Measurements from ENCODE around the gene CSNK1G2. TPM values are rescaled to one million over a fixed set of nuclear protein-coding genes. Genes with fewer than 3 reads are reported as not detected.
A peak's percentile ranks its signal among the peaks of the same experiment; 100 is the strongest.

Gene CSNK1G2
- polyA plus RNA-seq, 3 donors from 2014 or later = 18.0 to 35.4 (median 21.8) TPM

- peaks cover 0 to 4% (median 0%) of the 10 kb centered on the region in 3 donors for H3K36me3 Mint-ChIP-seq
- H3K9me3 Mint-ChIP-seq = no peaks in the 10 kb centered on the region
- no peak for DNase-seq
- H3K27ac Mint-ChIP-seq = peak overlapping the region; percentile 65 to 94 (median 86)
- peak overlapping the region; percentile 4 to 80 (median 78) for H3K4me3 Mint-ChIP-seq
- H3K4me1 Mint-ChIP-seq = peaks cover 30 to 46% of the 10 kb centered on the region in 2 donors
- peaks cover 6 to 15% (median 7%) of the 10 kb centered on the region in 3 donors for H3K27me3 Mint-ChIP-seq (ENCODE audit: low read depth in 3 of 3)
Observed at GRCh38 chr19:1910177-1910576, 30.8 kb upstream of the CSNK1G2 start.

- peak overlapping the region in 3 of 5 donors; percentile 13 to 77 (median 17) for H3K4me3 Mint-ChIP-seq
- peak overlapping the region in 5 of 6 donors; percentile 34 to 94 (median 45) for H3K27ac Mint-ChIP-seq
- H3K9me3 Mint-ChIP-seq = no peaks in the 10 kb centered on the region
Observed at GRCh38 chr19:1911098-1911497, 29.9 kb upstream of the CSNK1G2 start.

GRCh38 chr19:1911995-1912394 lies 29.0 kb upstream of the CSNK1G2 start:
- Mint-ChIP-seq H3K27ac (peak overlapping the region in 1 of 6 donors; percentile 34), H3K4me3 (no peak overlapping the region), H3K9me3 (no peaks in the 10 kb centered on the region), H3K4me1 (peaks cover 23 to 45% of the 10 kb centered on the region in 2 donors), H3K36me3 (peaks cover 0 to 4% (median 0%) of the 10 kb centered on the region in 3 donors), H3K27me3 (ENCODE audit: low read depth in 3 of 3) (peaks cover 3 to 12% (median 7%) of the 10 kb centered on the region in 3 donors)
- DNase-seq = no peak

More at GRCh38 chr19:1911098-1911497, 29.9 kb upstream of the CSNK1G2 start:
- H3K27me3 Mint-ChIP-seq (ENCODE audit: low read depth in 3 of 3) = peaks cover 3 to 15% (median 4%) of the 10 kb centered on the region in 3 donors
- H3K4me1 Mint-ChIP-seq = peaks cover 23 to 46% of the 10 kb centered on the region in 2 donors
- DNase-seq = no peak
- peaks cover 0 to 4% (median 0%) of the 10 kb centered on the region in 3 donors for H3K36me3 Mint-ChIP-seq

GRCh38 chr19:1912760-1913505 lies 28.0 kb upstream of the CSNK1G2 start:
- H3K36me3 Mint-ChIP-seq = peaks cover 0 to 4% (median 0%) of the 10 kb centered on the region in 3 donors
- peaks cover 3 to 12% (median 7%) of the 10 kb centered on the region in 3 donors for H3K27me3 Mint-ChIP-seq (ENCODE audit: low read depth in 3 of 3)
- no peak for DNase-seq
- H3K9me3 Mint-ChIP-seq = no peaks in the 10 kb centered on the region
- H3K4me1 Mint-ChIP-seq = peaks cover 23 to 41% of the 10 kb centered on the region in 2 donors
- H3K4me3 Mint-ChIP-seq = no peak overlapping the region
- no peak overlapping the region for H3K27ac Mint-ChIP-seq

- Mint-ChIP-seq H3K4me1 (peaks cover 16 to 35% of the 10 kb centered on the region in 2 donors), H3K4me3 (no peak overlapping the region), H3K36me3 (peaks cover 0 to 4% (median 0%) of the 10 kb centered on the region in 3 donors), H3K9me3 (no peaks in the 10 kb centered on the region), H3K27ac (no peak overlapping the region), H3K27me3 (ENCODE audit: low read depth in 3 of 3) (peaks cover 2 to 10% (median 5%) of the 10 kb centered on the region in 3 donors)
- no peak for DNase-seq
Observed at GRCh38 chr19:1913781-1914577, 27.0 kb upstream of the CSNK1G2 start.

GRCh38 chr19:1914826-1915341 lies 26.1 kb upstream of the CSNK1G2 start:
- Mint-ChIP-seq H3K27ac (peak overlapping the region in 1 of 6 donors; percentile 67), H3K27me3 (ENCODE audit: low read depth in 3 of 3) (peaks cover 0 to 8% (median 3%) of the 10 kb centered on the region in 3 donors), H3K4me1 (peaks cover 7 to 26% of the 10 kb centered on the region in 2 donors), H3K36me3 (peaks cover 0 to 4% (median 0%) of the 10 kb centered on the region in 3 donors), H3K9me3 (no peaks in the 10 kb centered on the region), H3K4me3 (no peak overlapping the region)
- no peak for DNase-seq

- H3K36me3 Mint-ChIP-seq = peaks cover 0 to 2% (median 0%) of the 10 kb centered on the region in 3 donors
- peaks cover 0 to 3% (median 2%) of the 10 kb centered on the region in 3 donors for H3K27me3 Mint-ChIP-seq (ENCODE audit: low read depth in 3 of 3)
- H3K9me3 Mint-ChIP-seq = no peaks in the 10 kb centered on the region
- H3K27ac Mint-ChIP-seq = peak overlapping the region in 1 of 6 donors; percentile 46
- H3K4me3 Mint-ChIP-seq = no peak overlapping the region
- peaks cover 0 to 13% of the 10 kb centered on the region in 2 donors for H3K4me1 Mint-ChIP-seq
- no peak for DNase-seq
Observed at GRCh38 chr19:1917146-1917545, 23.8 kb upstream of the CSNK1G2 start.

- no peaks in the 10 kb centered on the region for H3K9me3 Mint-ChIP-seq
- peaks cover 0 to 2% (median 0%) of the 10 kb centered on the region in 3 donors for H3K36me3 Mint-ChIP-seq
- peaks cover 0 to 13% of the 10 kb centered on the region in 2 donors for H3K4me1 Mint-ChIP-seq
- DNase-seq = no peak
- no peak overlapping the region for H3K4me3 Mint-ChIP-seq
- peaks cover 0 to 3% (median 2%) of the 10 kb centered on the region in 3 donors for H3K27me3 Mint-ChIP-seq (ENCODE audit: low read depth in 3 of 3)
- no peak overlapping the region for H3K27ac Mint-ChIP-seq
Observed at GRCh38 chr19:1917926-1918325, 23.0 kb upstream of the CSNK1G2 start.

- Mint-ChIP-seq H3K36me3 (peaks cover 0 to 2% (median 0%) of the 10 kb centered on the region in 3 donors), H3K4me3 (no peak overlapping the region), H3K27me3 (ENCODE audit: low read depth in 3 of 3) (peaks cover 0 to 3% (median 2%) of the 10 kb centered on the region in 3 donors), H3K27ac (no peak overlapping the region), H3K9me3 (no peaks in the 10 kb centered on the region), H3K4me1 (peaks cover 0 to 6% of the 10 kb centered on the region in 2 donors)
- DNase-seq = no peak
Observed at GRCh38 chr19:1918975-1919374, 22.0 kb upstream of the CSNK1G2 start.

- H3K4me3 Mint-ChIP-seq = no peak overlapping the region
- H3K9me3 Mint-ChIP-seq = no peaks in the 10 kb centered on the region
- H3K4me1 Mint-ChIP-seq = peaks cover 0 to 2% of the 10 kb centered on the region in 2 donors
- DNase-seq = no peak
- H3K36me3 Mint-ChIP-seq = peaks cover 0 to 2% (median 0%) of the 10 kb centered on the region in 3 donors
- H3K27ac Mint-ChIP-seq = no peak overlapping the region
- H3K27me3 Mint-ChIP-seq (ENCODE audit: low read depth in 3 of 3) = peaks cover 0 to 3% (median 2%) of the 10 kb centered on the region in 3 donors
Observed at GRCh38 chr19:1920644-1921043, 20.3 kb upstream of the CSNK1G2 start.

- Mint-ChIP-seq H3K27me3 (ENCODE audit: low read depth in 3 of 3) (peaks cover 0 to 2% (median 1%) of the 10 kb centered on the region in 3 donors), H3K4me1 (no peaks in the 10 kb centered on the region), H3K9me3 (no peaks in the 10 kb centered on the region), H3K36me3 (peaks cover 0 to 2% (median 0%) of the 10 kb centered on the region in 3 donors), H3K4me3 (no peak overlapping the region), H3K27ac (no peak overlapping the region)
- DNase-seq = no peak
Observed at GRCh38 chr19:1921326-1921725, 19.6 kb upstream of the CSNK1G2 start.

GRCh38 chr19:1921825-1922224 lies 19.1 kb upstream of the CSNK1G2 start:
- H3K4me3 Mint-ChIP-seq = no peak overlapping the region
- DNase-seq = no peak
- peaks cover 0 to 2% (median 0%) of the 10 kb centered on the region in 3 donors for H3K27me3 Mint-ChIP-seq (ENCODE audit: low read depth in 3 of 3)
- H3K4me1 Mint-ChIP-seq = peaks cover 0 to 1% of the 10 kb centered on the region in 2 donors
- H3K9me3 Mint-ChIP-seq = no peaks in the 10 kb centered on the region
- no peak overlapping the region for H3K27ac Mint-ChIP-seq
- H3K36me3 Mint-ChIP-seq = peaks cover 0 to 2% (median 0%) of the 10 kb centered on the region in 3 donors

GRCh38 chr19:1922803-1923202 lies 18.2 kb upstream of the CSNK1G2 start:
- Mint-ChIP-seq H3K9me3 (no peaks in the 10 kb centered on the region), H3K36me3 (peaks cover 0 to 2% (median 0%) of the 10 kb centered on the region in 3 donors), H3K27ac (no peak overlapping the region), H3K4me1 (peaks cover 6 to 8% of the 10 kb centered on the region in 2 donors), H3K27me3 (ENCODE audit: low read depth in 3 of 3) (peaks cover 0 to 3% (median 3%) of the 10 kb centered on the region in 3 donors), H3K4me3 (no peak overlapping the region)
- DNase-seq = no peak

Data from immature natural killer cell (primary cell).